Uterus (tissue), 2 donors: ENCODE measurements around the gene DGCR6.
"Not testable (repeated sequence)": the region's sequence is repeated elsewhere in the genome, so short reads cannot be mapped to it uniquely, and the experiment has no call there.

ENCODE experiments used
- CTCF ChIP-seq, 4 experiments: fragments of 200-600 bp in 2 of 4; fragments of 450-650 bp in 2 of 4; sonication (generic) in 2 of 4; IDR thresholded peaks; one replicate each; pipeline ENCODE4 v1.5.1; 2016 to 2019; ENCODE audit warnings: antibody characterized with exemption in 4 of 4, mild to moderate bottlenecking in 2 of 4, moderate library complexity in 1 of 4
- POLR2A ChIP-seq, 2 donors: fragments of 450-650 bp; IDR thresholded peaks; one replicate each; pipeline ENCODE4 v1.6.1; 2016; ENCODE audit warnings: antibody characterized with exemption in 2 of 2, mild to moderate bottlenecking in 1 of 2, moderate library complexity in 1 of 2

GRCh38 chr22:18893775-18894174 lies 12.3 kb upstream of the DGCR6 start:
- not testable (repeated sequence) for TF ChIP-seq CTCF, POLR2A (IDR thresholded peaks at IDR 0.05)
